Ectodermal cell (in vitro differentiated cells): ENCODE results near the gene SPG7.

Experiments
- H3K27ac ChIP-seq: 2 replicates; pipeline ENCODE4 v1.7.0; 2013; ENCODE audit warnings: mild to moderate bottlenecking, low read depth, low read length; ENCODE audit not compliant: insufficient read depth, poor library complexity, severe bottlenecking
- H3K27me3 ChIP-seq: 2 replicates; pipeline ENCODE4 v1.7.0; 2013; ENCODE audit warnings: mild to moderate bottlenecking, low read length; ENCODE audit not compliant: insufficient read depth, control insufficient read depth, poor library complexity, severe bottlenecking
- H3K36me3 ChIP-seq: one replicate; pipeline ENCODE4 v1.7.0; 2013; ENCODE audit warnings: low read length; ENCODE audit not compliant: control insufficient read depth, insufficient read depth
- H3K4me1 ChIP-seq: one replicate; pipeline ENCODE4 v1.7.0; 2013; ENCODE audit warnings: low read length; ENCODE audit not compliant: control insufficient read depth, insufficient read depth
- H3K4me3 ChIP-seq: 2 replicates; pipeline ENCODE4 v1.7.0; 2013; ENCODE audit warnings: low read depth, low read length, control low read depth; ENCODE audit not compliant: insufficient read depth
- H3K9me3 ChIP-seq: 2 replicates; pipeline ENCODE4 v1.7.0; 2013; ENCODE audit warnings: mild to moderate bottlenecking, low read length, moderate library complexity; ENCODE audit not compliant: control insufficient read depth
- WGBS, 2 experiments: methylation state at CpG; one replicate each; pipeline ENCODE4 v1.1.7; 2013; ENCODE audit warnings: missing lambda C conversion rate in 2 of 2; 5-methylcytosine and 5-hydroxymethylcytosine counted together

SPG7 gene

GRCh38 chr16:89498839-89499238, 9.4 kb upstream of the SPG7 start:
- Histone ChIP-seq H3K9me3 (no peaks in the 10 kb centered on the region), H3K36me3 (no peaks in the 10 kb centered on the region), H3K27ac (no peak overlapping the region), H3K4me3 (no peak overlapping the region), H3K4me1 (no peaks in the 10 kb centered on the region), H3K27me3 (no peaks in the 10 kb centered on the region)
- 95 to 96% methylated on average over 10 of the region's 10 CpGs for WGBS, 2 experiments

- Histone ChIP-seq H3K27me3 (no peaks in the 10 kb centered on the region), H3K9me3 (no peaks in the 10 kb centered on the region), H3K4me1 (no peaks in the 10 kb centered on the region), H3K4me3 (no peak overlapping the region), H3K27ac (no peak overlapping the region), H3K36me3 (no peaks in the 10 kb centered on the region)
- WGBS, 2 experiments, result 90 to 93% methylated on average over 3 of the region's 3 CpGs
Observed at GRCh38 chr16:89499767-89500166, 8.4 kb upstream of the SPG7 start.

- WGBS, 2 experiments, result 85 to 86% methylated on average over 21 of the region's 21 CpGs
- no peaks in the 10 kb centered on the region for H3K36me3 ChIP-seq
- H3K27me3 ChIP-seq, result no peaks in the 10 kb centered on the region
- no peak overlapping the region for H3K27ac ChIP-seq
- no peak overlapping the region for H3K4me3 ChIP-seq
- peaks cover 3% of the 10 kb centered on the region for H3K4me1 ChIP-seq
- no peaks in the 10 kb centered on the region for H3K9me3 ChIP-seq
Observed at GRCh38 chr16:89502081-89502843, 5.9 kb upstream of the SPG7 start.

- Histone ChIP-seq H3K4me3 (no peak overlapping the region), H3K27me3 (no peaks in the 10 kb centered on the region), H3K9me3 (no peaks in the 10 kb centered on the region), H3K4me1 (peaks cover 3% of the 10 kb centered on the region), H3K27ac (no peak overlapping the region), H3K36me3 (no peaks in the 10 kb centered on the region)
- 93% methylated on average over 7 of the region's 7 CpGs for WGBS, 2 experiments
Observed at GRCh38 chr16:89504091-89504490, 4.1 kb upstream of the SPG7 start.

GRCh38 chr16:89505204-89506112, 2.7 kb upstream of the SPG7 start:
- H3K27ac ChIP-seq, result no peak overlapping the region
- no peaks in the 10 kb centered on the region for H3K9me3 ChIP-seq
- peaks cover 8% of the 10 kb centered on the region for H3K4me1 ChIP-seq
- peaks cover 2% of the 10 kb centered on the region for H3K36me3 ChIP-seq
- 92 to 93% methylated on average over 20 of the region's 20 CpGs for WGBS, 2 experiments
- H3K4me3 ChIP-seq, result no peak overlapping the region
- H3K27me3 ChIP-seq, result no peaks in the 10 kb centered on the region

- Histone ChIP-seq H3K36me3 (peaks cover 8% of the 10 kb centered on the region), H3K4me3 (no peak overlapping the region), H3K9me3 (no peaks in the 10 kb centered on the region), H3K27me3 (no peaks in the 10 kb centered on the region), H3K27ac (no peak overlapping the region), H3K4me1 (peaks cover 8% of the 10 kb centered on the region)
- 88 to 96% methylated on average over 4 of the region's 4 CpGs for WGBS, 2 experiments
Observed at GRCh38 chr16:89506113-89506504, 2.1 kb upstream of the SPG7 start.

- H3K27ac ChIP-seq, result no peak overlapping the region
- WGBS, 2 experiments, result 90% methylated on average over 15 of the region's 15 CpGs
Observed at GRCh38 chr16:89506791-89507191, 1.4 kb upstream of the SPG7 start.

GRCh38 chr16:89507214-89507833, 879 bp upstream of the SPG7 start:
- no peaks in the 10 kb centered on the region for H3K27me3 ChIP-seq
- peaks cover 12% of the 10 kb centered on the region for H3K36me3 ChIP-seq
- peak overlapping the region; percentile 82 for H3K27ac ChIP-seq
- WGBS, 2 experiments, result 19 to 22% methylated on average over 42 of the region's 42 CpGs
- peaks cover 8% of the 10 kb centered on the region for H3K4me1 ChIP-seq
- H3K4me3 ChIP-seq, result peak overlapping the region; percentile 94
- H3K9me3 ChIP-seq, result no peaks in the 10 kb centered on the region

More at GRCh38 chr16:89506791-89507191, 1.4 kb upstream of the SPG7 start:
- Histone ChIP-seq H3K4me3 (peak overlapping the region; percentile 94), H3K27me3 (no peaks in the 10 kb centered on the region), H3K36me3 (peaks cover 12% of the 10 kb centered on the region), H3K9me3 (no peaks in the 10 kb centered on the region), H3K4me1 (peaks cover 8% of the 10 kb centered on the region)

GRCh38 chr16:89510526-89510925, 2.3 kb downstream of the SPG7 start:
- no peaks in the 10 kb centered on the region for H3K9me3 ChIP-seq
- no peak overlapping the region for H3K27ac ChIP-seq
- peaks cover 26% of the 10 kb centered on the region for H3K36me3 ChIP-seq
- WGBS, 2 experiments, result 94 to 95% methylated on average over 9 of the region's 9 CpGs
- peaks cover 8% of the 10 kb centered on the region for H3K4me1 ChIP-seq
- H3K27me3 ChIP-seq, result no peaks in the 10 kb centered on the region
- no peak overlapping the region for H3K4me3 ChIP-seq

- Histone ChIP-seq H3K27me3 (no peaks in the 10 kb centered on the region), H3K4me1 (peaks cover 8% of the 10 kb centered on the region), H3K36me3 (peaks cover 28% of the 10 kb centered on the region), H3K27ac (no peak overlapping the region), H3K9me3 (no peaks in the 10 kb centered on the region), H3K4me3 (no peak overlapping the region)
- WGBS, 2 experiments, result 96 to 99% methylated on average over 8 of the region's 8 CpGs
Observed at GRCh38 chr16:89511374-89511773, 3.2 kb downstream of the SPG7 start.
